ENCODE measurements around the gene CLTRN. TPM values are rescaled to one million over a fixed set of nuclear protein-coding genes. Genes with fewer than 3 reads are reported as not detected.

Gene CLTRN
- total RNA-seq, 4 donors from 2014 or later, result 0.88 TPM; not detected in 3

Other genes with a start within 250 kb of the CLTRN start
- 10 to 100 TPM in 3 of 4 donors, 1 to 10 TPM in 1; 9.8 to 54.7 (median 25.0) TPM for gene PIR, start 171.5 kb downstream of the CLTRN start, total RNA-seq
- 10 to 100 TPM in 1 of 4 donors, 1 to 10 TPM in 3; 1.7 to 12.9 (median 2.8) TPM for gene BMX, start 164.0 kb downstream of the CLTRN start, total RNA-seq
- gene ACE2, start 63.8 kb downstream of the CLTRN start, total RNA-seq, result 10 to 100 TPM in 3 of 4 donors, 1 to 10 TPM in 1; 6.2 to 76.3 (median 21.5) TPM
- 10 to 100 TPM; 10.2 to 29.3 (median 11.0) TPM for gene CA5B, start 73.5 kb upstream of the CLTRN start, total RNA-seq
- 1 to 10 TPM; 5.6 to 8.8 (median 7.0) TPM for gene ZRSR2, start 125.7 kb upstream of the CLTRN start, total RNA-seq
- 10 to 100 TPM; 36.8 to 73.9 (median 53.4) TPM for gene AP1S2, start 190.0 kb upstream of the CLTRN start, total RNA-seq